BJ (cell line): Measurements from ENCODE around the gene CCDC50. TPM values are rescaled to one million over a fixed set of nuclear protein-coding genes. Genes with fewer than 3 reads are reported as not detected.

ENCODE experiments used
- CTCF ChIA-PET: fragments of 350-600 bp; formaldehyde crosslinking; extraction: SDS; loops from one replicate; lab custom pipeline; 2021; ENCODE audit warnings: antibody characterized with exemption, inconsistent platforms; lab: Yijun Ruan, JAX
- POLR2A ChIA-PET: fragments of 300-600 bp; sonication (Branson Sonifier 250); formaldehyde crosslinking; extraction: SDS; loops from one replicate; lab custom pipeline; 2021; ENCODE audit warnings: antibody characterized with exemption; lab: Charles Lee
- DNase-seq: peaks from one replicate; pipeline ENCODE4 v3.0.0-alpha.2; 2011; ENCODE audit warnings: low read depth
- H3K27me3 ChIP-seq: 2 replicates; pipeline ENCODE4 v1.6.0; 2011; ENCODE audit warnings: low read length; ENCODE audit not compliant: control insufficient read depth, insufficient read depth
- H3K36me3 ChIP-seq: 2 replicates; pipeline ENCODE4 v1.5.1; 2011; ENCODE audit warnings: low read length; ENCODE audit not compliant: control insufficient read depth, insufficient read depth
- H3K4me3 ChIP-seq: 2 replicates; pipeline ENCODE4 v1.5.1; 2011; ENCODE audit warnings: low read depth, mild to moderate bottlenecking, control low read depth, low read length
- polyA plus RNA-seq: library from polyadenylated mRNA; depleted of rRNA; stranded (reverse); fragments of >200 nt; gene quantifications from 2 replicates; pipeline ENCODE4 v1.2.3, GENCODE V29; 2011
- TF ChIP-seq, protein P1 (sequence below): IDR thresholded peaks from 2 replicates; pipeline ENCODE4 v1.5.1; 2011; ENCODE audit warnings: low read depth, mild to moderate bottlenecking, control low read depth, inconsistent platforms, low read length, moderate library complexity; ENCODE audit not compliant: insufficient read depth

The CCDC50 gene
- polyA plus RNA-seq, 1 experiment, result 43.9 TPM

DNA sequence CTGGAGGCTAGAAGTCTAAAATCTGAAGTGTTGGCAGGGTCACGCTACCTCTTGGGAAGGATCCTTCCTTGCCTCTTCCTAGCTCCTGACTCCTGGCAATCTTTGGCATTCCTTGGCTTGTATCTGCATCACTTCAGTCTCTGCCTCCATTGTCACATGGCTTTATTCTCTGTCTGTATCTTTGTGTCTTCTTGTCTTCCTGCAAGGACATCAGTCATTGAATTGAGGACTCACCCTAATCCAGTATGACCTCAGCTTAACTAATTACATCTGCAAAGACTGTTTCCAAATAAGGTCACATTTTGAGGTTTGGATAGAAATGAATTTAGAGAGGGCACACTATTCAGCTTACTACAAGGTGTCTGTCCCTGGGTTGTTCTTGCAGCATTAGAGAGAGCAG, 32.3 kb downstream of the CCDC50 start:
- no peak overlapping the region for H3K4me3 ChIP-seq
- TF ChIP-seq, protein P1, sequence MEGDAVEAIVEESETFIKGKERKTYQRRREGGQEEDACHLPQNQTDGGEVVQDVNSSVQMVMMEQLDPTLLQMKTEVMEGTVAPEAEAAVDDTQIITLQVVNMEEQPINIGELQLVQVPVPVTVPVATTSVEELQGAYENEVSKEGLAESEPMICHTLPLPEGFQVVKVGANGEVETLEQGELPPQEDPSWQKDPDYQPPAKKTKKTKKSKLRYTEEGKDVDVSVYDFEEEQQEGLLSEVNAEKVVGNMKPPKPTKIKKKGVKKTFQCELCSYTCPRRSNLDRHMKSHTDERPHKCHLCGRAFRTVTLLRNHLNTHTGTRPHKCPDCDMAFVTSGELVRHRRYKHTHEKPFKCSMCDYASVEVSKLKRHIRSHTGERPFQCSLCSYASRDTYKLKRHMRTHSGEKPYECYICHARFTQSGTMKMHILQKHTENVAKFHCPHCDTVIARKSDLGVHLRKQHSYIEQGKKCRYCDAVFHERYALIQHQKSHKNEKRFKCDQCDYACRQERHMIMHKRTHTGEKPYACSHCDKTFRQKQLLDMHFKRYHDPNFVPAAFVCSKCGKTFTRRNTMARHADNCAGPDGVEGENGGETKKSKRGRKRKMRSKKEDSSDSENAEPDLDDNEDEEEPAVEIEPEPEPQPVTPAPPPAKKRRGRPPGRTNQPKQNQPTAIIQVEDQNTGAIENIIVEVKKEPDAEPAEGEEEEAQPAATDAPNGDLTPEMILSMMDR, result no peak
- peaks cover 9% of the 10 kb centered on the region for H3K36me3 ChIP-seq
- ChIA-PET POLR2A (no interaction called here), CTCF (interaction anchor here (0.7 to 2.2 kb wide), 4 partner anchors 8 to 115 kb away, joined by 4 to 7 read pairs (median 4); no protein-coding TSS in a partner anchor)
- DNase-seq, result no peak
- no peaks in the 10 kb centered on the region for H3K27me3 ChIP-seq

DNA sequence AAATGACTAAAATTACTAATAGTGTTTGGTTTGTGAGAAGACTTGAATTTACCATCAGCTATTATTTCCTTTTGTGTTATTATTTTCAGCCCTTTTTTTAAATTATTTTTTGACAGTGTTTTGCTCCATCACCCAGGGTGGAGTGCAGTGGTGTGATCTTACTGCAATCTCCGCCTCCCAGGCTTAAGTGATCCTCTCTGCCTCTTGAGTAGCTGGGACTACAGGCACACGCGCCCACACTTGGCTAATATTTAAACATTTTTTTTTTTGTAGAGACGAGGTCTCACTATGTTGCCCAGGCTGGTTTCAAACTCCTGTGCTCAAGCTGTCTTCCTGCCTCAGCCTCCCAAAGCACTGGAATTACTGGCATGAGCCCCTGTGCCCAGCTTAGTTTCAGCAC, 32.8 kb downstream of the CCDC50 start:
- ChIA-PET CTCF (interaction anchor here (0.7 to 1.2 kb wide), 3 partner anchors 9 to 115 kb away, joined by 4 read pairs; no protein-coding TSS in a partner anchor), POLR2A (no interaction called here)
- DNase-seq, result no peak
- H3K27me3 ChIP-seq, result no peaks in the 10 kb centered on the region
- TF ChIP-seq, protein P1, result no peak
- H3K4me3 ChIP-seq, result no peak overlapping the region
- peaks cover 9% of the 10 kb centered on the region for H3K36me3 ChIP-seq

DNA sequence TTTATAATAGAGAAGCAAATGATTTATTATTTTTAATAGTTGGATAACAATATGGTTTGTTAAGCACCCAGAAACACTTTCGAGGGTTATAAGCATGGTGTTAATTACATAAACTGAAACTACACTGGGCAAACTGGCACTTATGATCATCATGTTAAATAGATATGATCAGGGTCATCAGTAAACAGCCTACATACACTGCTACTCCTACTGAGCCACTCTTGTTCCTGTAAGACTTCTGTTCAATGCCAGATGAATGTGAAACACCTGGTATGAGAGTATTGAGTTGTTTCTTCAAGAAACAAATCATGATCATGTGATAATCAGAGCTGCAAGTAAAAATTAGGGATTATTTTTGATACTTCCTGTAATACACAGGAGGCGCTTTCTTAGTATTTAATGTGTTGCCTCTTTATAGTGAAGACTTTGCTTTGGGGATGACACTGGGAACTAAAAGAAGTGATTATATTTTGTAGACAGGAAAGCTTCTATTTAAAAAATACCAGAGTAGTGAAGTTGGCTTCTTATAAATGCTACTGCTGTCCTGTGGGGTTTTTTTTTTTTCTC, 33.4 kb downstream of the CCDC50 start:
- H3K4me3 ChIP-seq, result no peak overlapping the region
- TF ChIP-seq, protein P1, result no peak
- POLR2A ChIA-PET, result no interaction called here
- H3K27me3 ChIP-seq, result no peaks in the 10 kb centered on the region
- peaks cover 9% of the 10 kb centered on the region for H3K36me3 ChIP-seq
- no peak for DNase-seq
- CTCF ChIA-PET, result interaction anchor here (1.2 kb wide), 1 partner anchor 13 kb away, joined by 4 read pairs; no protein-coding TSS in a partner anchor

DNA sequence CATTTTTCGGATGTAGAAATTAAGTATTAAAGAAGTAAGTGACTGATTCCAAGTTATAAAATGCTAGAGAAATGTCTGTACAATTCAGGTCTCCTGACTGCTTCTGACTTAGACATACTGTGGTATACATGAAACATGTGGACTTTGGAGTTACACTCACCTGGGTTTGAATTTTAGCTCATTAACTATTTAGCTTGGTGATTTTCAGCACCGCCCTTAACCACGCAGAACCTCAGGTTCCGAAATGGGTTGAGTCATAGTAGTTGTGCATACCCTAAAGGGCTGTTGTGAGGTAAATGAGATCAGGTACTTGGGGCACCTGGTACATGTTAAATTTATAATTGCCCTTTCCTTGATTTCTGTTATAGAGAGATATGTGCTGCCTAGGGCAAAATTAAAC, 34.0 kb downstream of the CCDC50 start:
- ChIA-PET POLR2A (no interaction called here), CTCF (no interaction called here)
- no peak for DNase-seq
- H3K27me3 ChIP-seq, result no peaks in the 10 kb centered on the region
- TF ChIP-seq, protein P1, result no peak
- no peak overlapping the region for H3K4me3 ChIP-seq
- H3K36me3 ChIP-seq, result peaks cover 9% of the 10 kb centered on the region

DNA sequence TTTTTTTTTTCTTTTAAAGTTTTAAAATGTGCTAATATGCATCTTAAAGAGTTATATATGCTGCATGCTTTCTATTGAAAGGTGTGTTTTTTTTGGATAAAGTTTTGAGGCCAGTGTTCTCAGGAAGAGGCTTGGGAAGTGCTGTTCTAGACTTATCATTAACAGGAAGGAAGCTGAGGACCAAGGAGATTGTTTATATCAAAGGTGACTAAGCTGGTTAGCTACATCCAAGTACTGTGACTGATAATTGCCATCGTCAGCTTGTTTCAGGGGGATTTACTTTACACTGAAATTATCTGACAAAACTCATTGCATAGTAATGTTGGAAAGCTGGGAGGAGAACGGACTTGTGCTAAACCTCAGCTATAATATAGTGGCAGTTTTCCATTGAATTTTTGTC, 37.5 kb downstream of the CCDC50 start:
- CTCF ChIA-PET, result interaction anchor here (0.6 kb wide), 2 partner anchors 234 to 852 kb away, joined by 3 read pairs; no protein-coding TSS in a partner anchor

More for the DNA sequence above, 37.5 kb downstream of the CCDC50 start:
- DNase-seq, result no peak
- no peaks in the 10 kb centered on the region for H3K27me3 ChIP-seq
- POLR2A ChIA-PET, result no interaction called here
- H3K36me3 ChIP-seq, result peaks cover 3% of the 10 kb centered on the region
- no peak overlapping the region for H3K4me3 ChIP-seq
- TF ChIP-seq, protein P1, result no peak
